GM19023 (cell line): ENCODE measurements around the gene JAG2.

Experiments used
- ATAC-seq: cut with Tn5 transposase; IDR thresholded peaks from one replicate; pipeline ENCODE4 v1.9.1; 2021; ENCODE audit warnings: mild to moderate bottlenecking, moderate library complexity; ENCODE audit not compliant: unreplicated experiment

Gene JAG2

GRCh38 chr14:105185001-105185400 is 16.4 kb upstream of the JAG2 start:
- ATAC-seq = no peak

DNA sequence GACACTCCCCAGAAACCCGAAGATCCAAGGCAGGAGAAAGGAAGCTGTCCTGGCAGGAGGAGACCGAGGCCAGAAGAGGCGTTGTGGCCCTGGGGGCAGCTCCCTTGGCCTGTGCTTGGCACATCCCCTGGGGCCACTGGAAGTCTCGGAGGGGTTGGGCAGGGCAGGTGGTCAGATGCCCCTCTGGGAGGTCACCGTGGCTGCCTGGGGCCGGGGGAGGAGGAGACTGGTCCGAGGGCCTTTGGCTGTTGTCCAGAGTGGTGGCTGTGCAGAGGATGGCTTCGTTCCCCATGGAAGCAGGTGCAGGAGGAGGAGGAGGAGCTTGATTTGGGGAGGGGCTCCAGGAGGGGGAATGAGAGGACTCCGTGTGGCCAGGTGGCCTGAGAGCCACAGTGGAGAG is 15.9 kb upstream of the JAG2 start:
- ATAC-seq = no peak

GRCh38 chr14:105182296-105183020 is 13.9 kb upstream of the JAG2 start:
- ATAC-seq = no peak

- no peak for ATAC-seq
Measured at GRCh38 chr14:105181549-105182295, 13.1 kb upstream of the JAG2 start.

DNA sequence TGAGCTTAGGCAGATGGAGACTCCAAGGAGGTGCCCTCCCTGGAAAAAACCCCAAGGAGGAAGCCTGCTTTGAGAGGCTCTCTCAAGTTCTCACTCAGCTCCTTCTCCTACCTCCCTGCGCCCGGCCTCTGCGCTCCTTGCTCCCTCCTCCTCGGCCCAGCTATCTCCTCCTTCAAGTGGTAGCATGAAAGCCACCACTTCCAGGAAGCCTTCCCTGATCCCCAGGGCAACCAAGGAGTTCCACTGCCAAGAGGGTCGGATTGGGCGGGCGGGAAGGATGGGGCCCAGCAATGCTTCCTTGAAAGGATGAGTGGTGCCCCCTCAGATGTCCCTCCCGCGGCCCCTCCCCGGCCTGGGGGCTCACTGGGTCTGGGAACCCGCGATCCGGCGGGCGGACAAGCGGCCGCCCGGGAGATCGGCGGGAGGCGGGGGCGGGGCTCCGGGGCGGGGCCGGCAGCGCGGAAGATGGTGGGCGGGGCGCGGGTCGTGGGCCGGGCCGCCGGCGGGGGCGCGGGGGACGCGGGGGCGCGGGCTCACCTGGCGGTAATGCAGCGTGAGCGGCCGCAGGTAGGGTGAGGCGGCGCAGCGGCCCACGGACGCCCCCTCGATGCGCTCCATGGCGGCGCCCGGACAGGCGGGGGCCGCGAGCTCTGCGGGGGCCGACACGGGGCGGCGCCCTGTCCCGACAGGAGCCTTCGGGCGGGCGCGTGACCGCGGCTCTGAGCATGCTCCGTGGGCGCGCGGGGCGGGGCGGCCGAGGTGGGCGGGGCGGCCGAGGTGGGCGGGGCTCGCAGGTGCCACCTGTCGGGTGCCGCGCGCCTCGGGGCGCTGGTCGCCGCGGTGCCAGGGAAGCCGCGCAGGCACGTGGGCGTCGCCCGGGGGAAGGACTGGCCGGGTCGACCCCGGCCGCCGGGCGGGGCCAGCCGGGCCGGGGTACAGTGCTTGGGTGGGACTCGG is 12.3 kb upstream of the JAG2 start, which contains the start of gene NUDT14:
Gene NUDT14, minus strand, starts transcription at position 721 of the 957 bp plus-strand sequence. Its CDS starts 103 bp downstream, at position 618.
- peak; percentile 65 for ATAC-seq

GRCh38 chr14:105179191-105179590 is 10.6 kb upstream of the JAG2 start:
- no peak for ATAC-seq

GRCh38 chr14:105178868-105179140 is 10.2 kb upstream of the JAG2 start:
- ATAC-seq = no peak

DNA sequence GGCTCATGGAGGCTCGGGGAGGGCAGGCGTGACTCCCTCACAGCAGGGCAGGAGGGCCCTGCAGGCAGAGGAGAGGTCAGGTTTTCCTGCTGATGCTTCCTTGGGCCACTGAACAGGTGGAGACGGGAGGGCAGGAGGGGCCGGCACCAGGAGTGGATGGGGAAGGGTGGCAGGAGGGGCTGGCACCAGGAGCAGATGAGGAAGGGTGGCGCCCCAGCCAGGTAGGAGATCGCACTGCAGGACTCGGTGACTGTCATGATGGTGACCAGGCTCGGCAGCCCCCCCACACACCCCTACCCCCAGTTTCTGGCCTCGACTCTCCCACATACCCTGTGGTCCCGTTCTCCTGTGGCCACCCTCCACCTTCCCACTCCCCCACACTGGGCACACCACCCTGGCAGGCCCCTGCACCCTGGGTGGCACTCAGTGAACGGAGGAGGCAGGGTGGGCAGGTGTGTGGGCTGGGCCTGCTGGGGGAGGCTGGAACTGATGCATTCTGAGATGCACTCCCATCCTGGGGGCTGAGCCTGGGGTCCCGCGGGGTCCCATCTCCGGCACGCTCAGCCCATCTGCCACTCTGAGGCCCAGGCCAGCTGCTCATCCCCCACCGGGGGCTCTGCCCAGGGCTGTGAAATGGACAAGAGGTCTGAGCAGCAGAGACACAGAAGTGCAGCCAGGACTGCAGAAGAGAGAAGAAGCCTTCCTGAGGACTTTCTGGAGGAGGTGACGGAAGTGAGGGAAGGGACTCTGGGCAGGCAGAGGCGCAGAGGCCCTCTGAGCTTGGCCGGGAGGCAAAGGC is 9.7 kb upstream of the JAG2 start:
- no peak for ATAC-seq

DNA sequence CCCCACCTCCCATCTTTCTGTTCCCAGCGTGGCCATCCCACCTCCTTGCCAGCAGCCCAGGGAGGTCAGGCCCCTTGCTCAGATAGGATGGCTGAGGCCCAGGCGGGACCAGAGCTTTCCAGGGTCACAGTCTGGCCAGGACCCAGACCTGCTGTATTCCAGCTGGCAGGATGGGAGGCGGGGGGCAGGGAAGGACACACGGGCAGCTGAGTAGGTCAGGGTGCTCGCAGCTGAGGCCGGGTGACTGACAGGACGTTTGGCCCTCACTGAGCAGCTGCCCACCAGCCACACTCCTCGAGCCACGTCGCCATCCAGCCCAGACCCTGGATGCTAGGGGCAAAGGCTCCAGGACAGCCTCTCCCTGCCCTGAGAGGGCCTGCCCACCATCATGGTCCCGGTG is 8.5 kb upstream of the JAG2 start:
- ATAC-seq = no peak

DNA sequence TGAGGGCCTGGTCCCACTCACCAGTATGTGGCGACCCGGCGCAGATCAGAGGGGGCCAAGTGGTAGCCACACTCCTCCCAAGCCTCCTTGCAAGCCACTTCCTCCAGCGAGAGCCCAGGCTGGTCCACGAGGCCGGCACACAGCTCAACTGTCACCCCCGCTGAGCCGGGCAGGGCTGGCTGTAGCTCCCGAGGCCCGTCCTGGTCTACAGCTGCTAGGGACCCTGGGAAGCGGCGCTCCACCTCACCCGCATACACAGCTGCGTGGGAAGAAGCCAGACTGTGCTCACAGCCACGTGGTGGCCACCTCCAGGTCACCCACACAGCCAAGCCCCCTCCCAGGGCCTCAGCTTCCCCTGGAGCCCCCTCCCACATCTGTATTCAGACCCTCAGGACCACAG is 7.9 kb upstream of the JAG2 start:
- ATAC-seq = no peak

DNA sequence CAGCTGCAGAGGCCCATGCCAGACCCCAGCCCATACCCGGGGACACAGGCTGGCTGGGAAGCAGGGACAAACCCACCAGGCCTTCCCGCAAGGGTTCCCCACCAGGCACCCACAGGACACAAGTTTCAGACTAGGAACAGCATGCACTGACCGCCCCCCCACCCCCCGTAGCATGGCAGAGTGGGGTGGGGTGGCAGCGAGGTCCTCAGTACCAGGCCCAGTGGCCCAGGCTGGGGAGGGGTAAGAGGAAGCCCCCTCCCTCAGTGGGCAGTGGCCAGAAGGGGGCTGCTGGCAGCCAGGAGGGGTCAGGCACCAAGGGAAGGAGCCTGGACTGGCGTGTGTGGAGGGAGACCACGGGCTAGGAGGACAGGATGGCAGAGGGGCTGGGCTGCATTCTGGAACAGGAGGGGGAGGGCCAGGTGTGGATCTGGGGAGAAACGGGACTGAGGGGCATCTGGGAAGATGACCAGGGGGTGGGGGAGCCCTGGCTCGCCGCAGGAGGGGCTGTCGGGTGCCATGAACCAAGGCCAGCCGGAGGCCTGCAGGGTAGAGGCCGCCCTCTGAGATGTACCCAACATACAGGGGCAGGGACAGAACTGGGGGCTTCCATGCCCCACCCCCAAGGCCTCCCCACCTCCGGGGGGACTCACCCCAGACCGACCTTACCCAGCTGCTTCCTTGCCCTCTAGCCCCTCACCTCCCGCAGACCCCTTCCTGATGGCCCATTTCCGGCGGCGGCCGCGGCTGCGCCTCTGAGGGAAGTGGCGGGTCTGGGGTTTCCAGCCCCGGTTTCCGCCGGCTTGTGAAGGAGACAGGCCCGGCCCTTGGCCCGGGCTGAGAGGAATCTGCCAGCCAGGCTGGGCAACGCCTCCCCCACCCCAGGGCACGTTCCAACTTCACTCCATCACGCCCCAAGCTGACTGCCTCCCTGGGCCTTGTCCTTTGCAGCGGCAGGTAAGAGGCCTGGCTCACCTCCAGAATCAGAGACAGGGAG is 5.6 kb upstream of the JAG2 start:
- no peak for ATAC-seq

GRCh38 chr14:105173145-105173544 is 4.6 kb upstream of the JAG2 start:
- no peak for ATAC-seq

DNA sequence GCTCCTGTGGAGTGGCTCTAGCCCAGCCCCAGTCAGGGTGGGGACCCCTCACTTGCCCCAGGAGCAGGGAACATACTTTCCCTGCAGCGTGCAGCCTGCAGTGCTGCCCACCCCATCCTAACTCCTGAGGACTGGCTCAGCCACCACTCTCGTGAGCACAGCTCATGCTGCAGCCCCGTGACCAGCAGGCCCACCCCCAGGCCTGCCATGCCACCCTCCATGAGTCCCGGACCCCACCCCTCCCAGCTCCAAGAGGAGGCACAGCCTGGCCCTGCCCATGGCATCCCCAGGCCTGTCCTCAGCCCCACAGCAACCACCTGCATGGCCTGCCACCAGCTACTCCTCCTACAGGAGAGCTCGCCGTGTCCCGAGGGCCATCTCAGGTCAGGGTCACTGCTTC is 3.9 kb upstream of the JAG2 start:
- no peak for ATAC-seq

- no peak for ATAC-seq
Measured at GRCh38 chr14:105171004-105171673, 2.6 kb upstream of the JAG2 start.

GRCh38 chr14:105169776-105170655 is 1.4 kb upstream of the JAG2 start:
- ATAC-seq = no peak

- ATAC-seq = no peak
Measured at GRCh38 chr14:105168979-105169507, 467 bp upstream of the JAG2 start.

- no peak for ATAC-seq
Measured at GRCh38 chr14:105168093-105168420, 519 bp downstream of the JAG2 start.
